ENCODE measurements around the gene SLC39A10. TPM values are rescaled to one million over a fixed set of nuclear protein-coding genes. Genes with fewer than 3 reads are reported as not detected.

SLC39A10 gene
- total and polyA plus RNA-seq, 2 donors (not counting 3 experiments of a cell fraction or from before 2014, with no cell fraction given), result 11.4 to 39.9 TPM

DNA sequence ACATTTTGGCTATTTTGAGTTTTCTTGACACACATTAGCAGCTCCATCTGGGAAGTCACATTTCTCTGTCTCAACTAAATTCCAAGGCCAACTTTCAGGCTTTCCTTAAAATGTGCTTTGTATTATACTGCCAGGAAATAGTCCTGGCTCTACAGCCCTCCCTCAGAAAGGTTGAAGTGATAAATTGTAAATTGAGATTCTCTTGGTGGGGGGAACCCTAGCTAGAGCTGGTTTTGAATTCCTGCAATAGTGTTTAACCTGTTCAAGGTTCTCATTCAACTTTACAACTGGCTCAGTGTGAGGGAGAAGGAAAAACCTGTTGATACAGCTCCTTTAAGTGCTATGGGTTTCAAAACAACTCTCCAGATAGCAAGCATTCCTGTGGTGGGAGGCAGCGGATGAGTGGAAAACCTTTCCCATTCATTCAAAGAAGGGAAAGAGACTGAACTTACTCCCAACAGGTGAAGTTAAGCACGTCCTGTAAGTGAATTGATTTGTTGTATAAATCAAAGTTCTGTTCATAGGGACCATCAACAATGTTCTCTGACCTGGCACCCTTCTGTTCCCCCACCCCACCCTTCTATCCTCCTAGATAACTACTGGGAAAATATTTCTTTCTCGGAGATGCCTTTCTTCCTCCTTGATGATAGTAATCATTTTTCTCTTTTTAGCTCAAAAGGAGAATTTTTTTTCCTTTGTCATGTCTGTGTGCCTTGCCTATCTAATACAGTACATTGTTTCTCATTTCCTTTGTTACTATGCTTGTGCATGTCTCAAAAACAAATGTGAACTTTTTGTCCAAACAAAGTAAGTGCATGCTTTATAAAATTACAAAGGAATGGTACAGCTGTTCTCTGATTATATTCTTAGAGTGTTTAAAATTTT is 44.2 kb upstream of the SLC39A10 start:
- peak overlapping the region; percentile 7 for H3K4me2 ChIP-seq (ENCODE audit: insufficient read depth, low read length)
- FAIRE-seq, result peak; percentile 73
- intact Hi-C loops (cut with micrococcal nuclease), result no loop called here
- peaks cover 4% of the 10 kb centered on the region for H3K4me1 ChIP-seq (ENCODE audit: control insufficient read depth, extremely low read depth, insufficient read depth, low read length)
- POLR2A ChIA-PET, result no interaction called here
- CTCF ChIA-PET, result interaction anchor here (0.6 to 1.6 kb wide), 2 partner anchors 47 to 1066 kb away, joined by 3 to 4 read pairs; no protein-coding TSS in a partner anchor
- H3K4me3 ChIP-seq (replicated peaks in 1 of 3; ENCODE audit: insufficient read depth in 1 of 3, low read depth in 1 of 3, low read length in 3 of 3), result no peak overlapping the region
- dilution Hi-C loops (cut with MboI; ENCODE audit: extremely low pct_ligation_motif_present, low sequenced_read_pairs), result no loop called here
- H3K27me3 ChIP-seq (ENCODE audit: control insufficient read depth in 2 of 2, insufficient read depth in 2 of 2, low read length in 2 of 2), result no peaks in the 10 kb centered on the region
- BruUV-seq (replicated peaks), result no TSS peak
- H3K9me3 ChIP-seq (replicated peaks; ENCODE audit: control insufficient read depth, insufficient read depth, low read length), result no peaks in the 10 kb centered on the region
- no peak for TF ChIP-seq JUN (IDR thresholded peaks at IDR 0.05; ENCODE audit: borderline replicate concordance, insufficient read depth, insufficient read length, low read depth)
- no peak for TF ChIP-seq POLR2AphosphoS5 (IDR thresholded peaks at IDR 0.05; ENCODE audit: insufficient read depth, low read depth, low read length)
- no peak for TF ChIP-seq MYC (IDR thresholded peaks at IDR 0.05; ENCODE audit: low read depth, low read length)
- TF ChIP-seq, protein P1, sequence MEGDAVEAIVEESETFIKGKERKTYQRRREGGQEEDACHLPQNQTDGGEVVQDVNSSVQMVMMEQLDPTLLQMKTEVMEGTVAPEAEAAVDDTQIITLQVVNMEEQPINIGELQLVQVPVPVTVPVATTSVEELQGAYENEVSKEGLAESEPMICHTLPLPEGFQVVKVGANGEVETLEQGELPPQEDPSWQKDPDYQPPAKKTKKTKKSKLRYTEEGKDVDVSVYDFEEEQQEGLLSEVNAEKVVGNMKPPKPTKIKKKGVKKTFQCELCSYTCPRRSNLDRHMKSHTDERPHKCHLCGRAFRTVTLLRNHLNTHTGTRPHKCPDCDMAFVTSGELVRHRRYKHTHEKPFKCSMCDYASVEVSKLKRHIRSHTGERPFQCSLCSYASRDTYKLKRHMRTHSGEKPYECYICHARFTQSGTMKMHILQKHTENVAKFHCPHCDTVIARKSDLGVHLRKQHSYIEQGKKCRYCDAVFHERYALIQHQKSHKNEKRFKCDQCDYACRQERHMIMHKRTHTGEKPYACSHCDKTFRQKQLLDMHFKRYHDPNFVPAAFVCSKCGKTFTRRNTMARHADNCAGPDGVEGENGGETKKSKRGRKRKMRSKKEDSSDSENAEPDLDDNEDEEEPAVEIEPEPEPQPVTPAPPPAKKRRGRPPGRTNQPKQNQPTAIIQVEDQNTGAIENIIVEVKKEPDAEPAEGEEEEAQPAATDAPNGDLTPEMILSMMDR (IDR thresholded peaks at IDR 0.05; ENCODE audit: extremely low read depth in 1 of 2, insufficient read depth in 1 of 2, low read depth in 1 of 2, low read length in 2 of 2), result no peak
- no peak for TF ChIP-seq EZH2 (IDR thresholded peaks at IDR 0.05; ENCODE audit: borderline replicate concordance, low read depth, low read length, severe bottlenecking)
- TF ChIP-seq, protein P2, sequence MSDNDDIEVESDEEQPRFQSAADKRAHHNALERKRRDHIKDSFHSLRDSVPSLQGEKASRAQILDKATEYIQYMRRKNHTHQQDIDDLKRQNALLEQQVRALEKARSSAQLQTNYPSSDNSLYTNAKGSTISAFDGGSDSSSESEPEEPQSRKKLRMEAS (IDR thresholded peaks at IDR 0.05; ENCODE audit: insufficient read depth, insufficient read length), result no peak
- TF ChIP-seq FOS (IDR thresholded peaks at IDR 0.05; ENCODE audit: borderline replicate concordance, insufficient read depth, low read length), result no peak
- TF ChIP-seq GATA2 (IDR thresholded peaks at IDR 0.05; ENCODE audit: insufficient read depth, insufficient read length, low read depth, low read length), result no peak
- no peak for TF ChIP-seq POLR2A (IDR thresholded peaks at IDR 0.05; ENCODE audit: low read depth, low read length)
- H4K20me1 ChIP-seq (replicated peaks; ENCODE audit: control insufficient read depth, extremely low read depth, insufficient read depth, low read length), result no peaks in the 10 kb centered on the region
- no peak overlapping the region for H3K9ac ChIP-seq (replicated peaks; ENCODE audit: extremely low read depth, insufficient read depth, low read length)
- H2AFZ ChIP-seq (ENCODE audit: low read depth, low read length), result peak overlapping the region; percentile 64
- DNase-seq (ENCODE audit: low read depth, low spot score), result peak; percentile 72
- H3K36me3 ChIP-seq (ENCODE audit: control insufficient read depth in 2 of 2, extremely low read depth in 1 of 2, insufficient read depth in 2 of 2, low read length in 2 of 2), result no peaks in the 10 kb centered on the region
- no peaks in the 10 kb centered on the region for H3K79me2 ChIP-seq (ENCODE audit: control insufficient read depth, insufficient read depth, low read length)
- H3K9me1 ChIP-seq (replicated peaks; ENCODE audit: control insufficient read depth, extremely low read depth, insufficient read depth, low read length), result no peaks in the 10 kb centered on the region
- peak overlapping the region; percentile 38 for H3K27ac ChIP-seq (ENCODE audit: insufficient read depth, low read depth, low read length)
